Liver (tissue), 3 donors: ENCODE measurements around the gene DAB1.

Experiments
- ATF3 ChIP-seq: IDR thresholded peaks from 2 replicates; pipeline ENCODE4 v1.6.1; 2016; ENCODE audit warnings: antibody characterized with exemption
- CTCF ChIP-seq: fragments of 150-350 bp; IDR thresholded peaks from 2 replicates; pipeline ENCODE4 v1.5.1; 2017; ENCODE audit warnings: improper control_type of control experiment, low read depth, low read length; ENCODE audit not compliant: missing input control
- FOXA2 ChIP-seq: IDR thresholded peaks from 2 replicates; pipeline ENCODE4 v1.6.1; 2016; ENCODE audit warnings: antibody characterized with exemption
- MAX ChIP-seq: IDR thresholded peaks from 2 replicates; pipeline ENCODE4 v1.6.1; 2016; ENCODE audit warnings: antibody characterized with exemption
- RAD21 ChIP-seq, 2 donors: IDR thresholded peaks; 2 replicates each; pipeline ENCODE4 v1.6.1; 2016; ENCODE audit warnings: antibody characterized with exemption in 2 of 2, mild to moderate bottlenecking in 2 of 2
- TAF1 ChIP-seq: conservative IDR thresholded peaks from 2 replicates; pipeline ENCODE4 v1.6.1; 2016; ENCODE audit warnings: antibody characterized with exemption, mild to moderate bottlenecking
- YY1 ChIP-seq: IDR thresholded peaks from 2 replicates; pipeline ENCODE4 v1.6.1; 2016; ENCODE audit warnings: antibody characterized with exemption, mild to moderate bottlenecking
- donor health status: healthy.
- donor health status: healthy.

GRCh38 chr1:57467830-57468229 is 44.0 kb upstream of the DAB1 start:
- TF ChIP-seq YY1 (no peak), CTCF (no peak), RAD21 (IDR thresholded peaks at IDR 0.05) (no peak), MAX (no peak), FOXA2 (no peak), ATF3 (no peak), TAF1 (no peak)
